PC-9 (cell line): ENCODE results near the gene ANO2.

Experiments
- EZH2 ChIP-seq: fragments of 200-600 bp; sonication (generic); IDR thresholded peaks from 2 replicates; pipeline ENCODE4 v1.8.0; 2017; ENCODE audit warnings: antibody characterized with exemption, low read depth
- TF ChIP-seq, protein P1 (sequence below): fragments of 200-600 bp; sonication (generic); conservative IDR thresholded peaks from 2 replicates; pipeline ENCODE4 v1.6.1; 2017; ENCODE audit warnings: mixed run types, antibody characterized with exemption, mild to moderate bottlenecking, moderate library complexity

DNA sequence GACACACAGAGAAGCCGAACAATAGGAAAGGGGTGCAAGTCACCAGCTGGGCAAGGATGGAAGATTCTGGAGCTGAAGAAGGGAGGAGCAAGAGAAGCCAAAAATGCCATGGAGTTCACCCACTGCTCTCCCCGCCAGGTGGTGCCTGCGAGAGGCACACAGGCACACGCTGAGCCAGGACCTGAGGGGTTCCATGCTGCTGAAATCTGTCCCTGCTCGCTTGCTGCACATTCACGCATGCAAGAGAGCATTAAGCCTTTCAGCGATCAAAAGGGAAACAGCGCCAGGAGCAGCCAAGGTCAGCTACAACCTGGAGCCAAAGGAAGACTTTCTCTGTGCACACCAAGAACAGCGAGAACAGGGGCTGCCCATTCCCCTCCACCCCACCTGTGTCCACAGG is 104.1 kb downstream of the ANO2 start:
- TF ChIP-seq, protein P1, sequence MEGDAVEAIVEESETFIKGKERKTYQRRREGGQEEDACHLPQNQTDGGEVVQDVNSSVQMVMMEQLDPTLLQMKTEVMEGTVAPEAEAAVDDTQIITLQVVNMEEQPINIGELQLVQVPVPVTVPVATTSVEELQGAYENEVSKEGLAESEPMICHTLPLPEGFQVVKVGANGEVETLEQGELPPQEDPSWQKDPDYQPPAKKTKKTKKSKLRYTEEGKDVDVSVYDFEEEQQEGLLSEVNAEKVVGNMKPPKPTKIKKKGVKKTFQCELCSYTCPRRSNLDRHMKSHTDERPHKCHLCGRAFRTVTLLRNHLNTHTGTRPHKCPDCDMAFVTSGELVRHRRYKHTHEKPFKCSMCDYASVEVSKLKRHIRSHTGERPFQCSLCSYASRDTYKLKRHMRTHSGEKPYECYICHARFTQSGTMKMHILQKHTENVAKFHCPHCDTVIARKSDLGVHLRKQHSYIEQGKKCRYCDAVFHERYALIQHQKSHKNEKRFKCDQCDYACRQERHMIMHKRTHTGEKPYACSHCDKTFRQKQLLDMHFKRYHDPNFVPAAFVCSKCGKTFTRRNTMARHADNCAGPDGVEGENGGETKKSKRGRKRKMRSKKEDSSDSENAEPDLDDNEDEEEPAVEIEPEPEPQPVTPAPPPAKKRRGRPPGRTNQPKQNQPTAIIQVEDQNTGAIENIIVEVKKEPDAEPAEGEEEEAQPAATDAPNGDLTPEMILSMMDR = no peak
- TF ChIP-seq EZH2 = no peak
